Prostate gland (tissue), 2 donors: ENCODE data around the gene HLA-DOB.
"Not testable (repeated sequence)": the region's sequence is repeated elsewhere in the genome, so short reads cannot be mapped to it uniquely, and the experiment has no call there.

Experiments
- POLR2A ChIP-seq: fragments of 450-650 bp; IDR thresholded peaks from one replicate; pipeline ENCODE4 v1.6.1; 2016; ENCODE audit warnings: antibody characterized with exemption, mild to moderate bottlenecking
- POLR2AphosphoS5 ChIP-seq: sonication (generic); formaldehyde crosslinking; IDR thresholded peaks from one replicate; pipeline ENCODE4 v1.6.1; 2017; ENCODE audit warnings: antibody characterized with exemption
- TF ChIP-seq, protein P1 (sequence below), 4 experiments: fragments of 200-600 bp in 2 of 4; fragments of 450-650 bp in 2 of 4; sonication (generic) in 2 of 4; IDR thresholded peaks; 1 replicate in 3 of 4; 2 replicates in 1 of 4; pipeline ENCODE4 v1.5.1; 2016 to 2019; ENCODE audit warnings: antibody characterized with exemption in 4 of 4, mild to moderate bottlenecking in 2 of 4, moderate library complexity in 2 of 4

DNA sequence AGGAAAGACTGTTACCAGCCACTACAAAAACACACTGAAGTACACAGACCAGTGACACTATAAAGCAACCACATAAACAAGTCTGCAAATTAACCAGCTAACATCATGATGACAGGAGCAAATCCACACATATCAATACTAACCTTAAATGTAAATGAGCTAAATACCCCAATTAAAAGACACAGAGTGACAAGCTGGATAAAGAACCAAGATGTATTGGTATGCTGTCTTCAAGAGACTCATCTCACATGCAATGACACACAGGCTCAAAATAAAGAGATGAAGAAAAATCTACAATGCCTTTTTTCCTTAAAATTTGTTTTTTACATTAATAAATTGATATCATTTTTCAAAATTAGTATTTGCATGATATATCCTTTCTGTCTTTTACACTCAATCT lies 33.9 kb downstream of the HLA-DOB start:
- TF ChIP-seq, protein P1, sequence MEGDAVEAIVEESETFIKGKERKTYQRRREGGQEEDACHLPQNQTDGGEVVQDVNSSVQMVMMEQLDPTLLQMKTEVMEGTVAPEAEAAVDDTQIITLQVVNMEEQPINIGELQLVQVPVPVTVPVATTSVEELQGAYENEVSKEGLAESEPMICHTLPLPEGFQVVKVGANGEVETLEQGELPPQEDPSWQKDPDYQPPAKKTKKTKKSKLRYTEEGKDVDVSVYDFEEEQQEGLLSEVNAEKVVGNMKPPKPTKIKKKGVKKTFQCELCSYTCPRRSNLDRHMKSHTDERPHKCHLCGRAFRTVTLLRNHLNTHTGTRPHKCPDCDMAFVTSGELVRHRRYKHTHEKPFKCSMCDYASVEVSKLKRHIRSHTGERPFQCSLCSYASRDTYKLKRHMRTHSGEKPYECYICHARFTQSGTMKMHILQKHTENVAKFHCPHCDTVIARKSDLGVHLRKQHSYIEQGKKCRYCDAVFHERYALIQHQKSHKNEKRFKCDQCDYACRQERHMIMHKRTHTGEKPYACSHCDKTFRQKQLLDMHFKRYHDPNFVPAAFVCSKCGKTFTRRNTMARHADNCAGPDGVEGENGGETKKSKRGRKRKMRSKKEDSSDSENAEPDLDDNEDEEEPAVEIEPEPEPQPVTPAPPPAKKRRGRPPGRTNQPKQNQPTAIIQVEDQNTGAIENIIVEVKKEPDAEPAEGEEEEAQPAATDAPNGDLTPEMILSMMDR (IDR thresholded peaks at IDR 0.05) = not testable (repeated sequence)
- TF ChIP-seq POLR2A, POLR2AphosphoS5: not testable (repeated sequence)
